ENCODE data around the gene PITPNC1. TPM values are rescaled to one million over a fixed set of nuclear protein-coding genes. Genes with fewer than 3 reads are reported as not detected.
"Not testable (repeated sequence)": the region's sequence is repeated elsewhere in the genome, so short reads cannot be mapped to it uniquely, and the experiment has no call there.

The PITPNC1 gene
- total RNA-seq, 1 experiment from 2014 or later = 23.1 TPM

- Histone ChIP-seq H3K27me3 (ENCODE audit: low read length) (no peaks in the 10 kb centered on the region), H3K4me1 (ENCODE audit: insufficient read depth, low read length) (peaks cover 31% of the 10 kb centered on the region), H3K9ac (ENCODE audit: low read length) (no peak overlapping the region), H3K27ac (ENCODE audit: low read length) (no peak overlapping the region), H3K9me3 (ENCODE audit: low read length) (no peaks in the 10 kb centered on the region), H2AFZ (ENCODE audit: low read length) (no peak overlapping the region), H3F3A (ENCODE audit: low read length, unreplicated experiment) (no peaks in the 10 kb centered on the region), H3K4me3 (ENCODE audit: low read length) (no peak overlapping the region), H3K79me2 (ENCODE audit: low read length) (no peaks in the 10 kb centered on the region), H3K9me2 (replicated peaks; ENCODE audit: low read length) (no peaks in the 10 kb centered on the region), H4K20me1 (ENCODE audit: low read length) (no peaks in the 10 kb centered on the region), H3K4me2 (ENCODE audit: low read length) (no peak overlapping the region), H3K36me3 (ENCODE audit: low read depth, low read length) (no peaks in the 10 kb centered on the region)
- BruUV-seq (replicated peaks) = no TSS peak
- TF ChIP-seq EZH2phosphoT487 (IDR thresholded peaks at IDR 0.05; ENCODE audit: borderline replicate concordance, low read length) (no peak), EZH2 (IDR thresholded peaks at IDR 0.05; ENCODE audit: low read length, unreplicated experiment) (no peak), CTCF (conservative IDR thresholded peaks at IDR 0.05; ENCODE audit: low read depth, low read length) (no peak)
- DNase-seq (no peak), ATAC-seq (no peak)
- ChIA-PET POLR2A (ENCODE audit: unreplicated experiment) (no interaction called here), CTCF (no interaction called here)
- intact Hi-C loops (cut with micrococcal nuclease) = no loop called here
Observed at GRCh38 chr17:67639979-67640378, 262.9 kb downstream of the PITPNC1 start.

- ATAC-seq (no peak), DNase-seq (no peak)
- intact Hi-C loops (cut with micrococcal nuclease) = no loop called here
- BruUV-seq (replicated peaks) = no TSS peak
- H3K36me3 ChIP-seq (ENCODE audit: low read depth, low read length) = no peaks in the 10 kb centered on the region
- CTCF ChIA-PET = no interaction called here
- no peaks in the 10 kb centered on the region for H3K9me2 ChIP-seq (replicated peaks; ENCODE audit: low read length)
- no peaks in the 10 kb centered on the region for H3F3A ChIP-seq (ENCODE audit: low read length, unreplicated experiment)
- H4K20me1 ChIP-seq (ENCODE audit: low read length) = no peaks in the 10 kb centered on the region
- no peak overlapping the region for H3K9ac ChIP-seq (ENCODE audit: low read length)
- H3K27ac ChIP-seq (ENCODE audit: low read length) = no peak overlapping the region
- no peak overlapping the region for H3K4me3 ChIP-seq (ENCODE audit: low read length)
- H3K9me3 ChIP-seq (ENCODE audit: low read length) = no peaks in the 10 kb centered on the region
- H3K4me2 ChIP-seq (ENCODE audit: low read length) = no peak overlapping the region
- no peaks in the 10 kb centered on the region for H3K79me2 ChIP-seq (ENCODE audit: low read length)
- TF ChIP-seq EZH2phosphoT487 (IDR thresholded peaks at IDR 0.05; ENCODE audit: borderline replicate concordance, low read length) (no peak), CTCF (conservative IDR thresholded peaks at IDR 0.05; ENCODE audit: low read depth, low read length) (no peak), EZH2 (IDR thresholded peaks at IDR 0.05; ENCODE audit: low read length, unreplicated experiment) (no peak)
- H3K4me1 ChIP-seq (ENCODE audit: insufficient read depth, low read length) = peaks cover 21% of the 10 kb centered on the region
- no peaks in the 10 kb centered on the region for H3K27me3 ChIP-seq (ENCODE audit: low read length)
- no peak overlapping the region for H2AFZ ChIP-seq (ENCODE audit: low read length)
- POLR2A ChIA-PET (ENCODE audit: unreplicated experiment) = no interaction called here
Observed at GRCh38 chr17:67642488-67642887, 265.4 kb downstream of the PITPNC1 start.

DNA sequence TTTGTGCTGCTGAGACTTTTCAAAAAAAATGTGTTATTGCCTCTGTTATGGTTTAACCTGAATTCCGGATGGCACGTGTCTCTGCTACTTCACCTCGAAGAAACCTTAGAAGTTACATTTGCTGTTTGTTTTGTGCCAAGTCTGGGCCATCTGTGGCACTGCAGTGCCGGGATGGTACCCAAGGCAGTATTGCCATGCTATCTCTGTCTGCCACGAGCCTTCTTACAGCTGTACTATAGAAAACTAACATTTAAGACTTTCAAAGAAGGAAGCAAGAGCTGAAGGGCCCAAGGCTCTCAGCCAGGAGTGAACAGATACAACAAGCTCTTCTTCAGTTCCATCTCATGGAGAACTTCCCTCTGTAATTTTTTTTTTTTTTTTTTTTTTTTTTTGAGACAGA is 267.0 kb downstream of the PITPNC1 start:
- no peaks in the 10 kb centered on the region for H4K20me1 ChIP-seq (ENCODE audit: low read length)
- H3K27me3 ChIP-seq (ENCODE audit: low read length) = no peaks in the 10 kb centered on the region
- ChIA-PET POLR2A (ENCODE audit: unreplicated experiment) (no interaction called here), CTCF (interaction anchor here (0.6 kb wide), 1 partner anchor 161 kb away, joined by 3 read pairs; no protein-coding TSS in a partner anchor)
- H3K36me3 ChIP-seq (ENCODE audit: low read depth, low read length) = no peaks in the 10 kb centered on the region
- H3K4me2 ChIP-seq (ENCODE audit: low read length) = no peak overlapping the region
- H3K9me2 ChIP-seq (replicated peaks; ENCODE audit: low read length) = no peaks in the 10 kb centered on the region
- H3K79me2 ChIP-seq (ENCODE audit: low read length) = no peaks in the 10 kb centered on the region
- no peak overlapping the region for H3K9ac ChIP-seq (ENCODE audit: low read length)
- no peak overlapping the region for H3K27ac ChIP-seq (ENCODE audit: low read length)
- ATAC-seq (no peak), DNase-seq (no peak)
- intact Hi-C loops (cut with micrococcal nuclease) = no loop called here
- no TSS peak for BruUV-seq (replicated peaks)
- H3F3A ChIP-seq (ENCODE audit: low read length, unreplicated experiment) = no peaks in the 10 kb centered on the region
- no peak overlapping the region for H2AFZ ChIP-seq (ENCODE audit: low read length)
- peaks cover 10% of the 10 kb centered on the region for H3K4me1 ChIP-seq (ENCODE audit: insufficient read depth, low read length)
- H3K9me3 ChIP-seq (ENCODE audit: low read length) = no peaks in the 10 kb centered on the region
- H3K4me3 ChIP-seq (ENCODE audit: low read length) = no peak overlapping the region
- TF ChIP-seq CTCF (conservative IDR thresholded peaks at IDR 0.05; ENCODE audit: low read depth, low read length) = no peak
- TF ChIP-seq EZH2phosphoT487 (IDR thresholded peaks at IDR 0.05; ENCODE audit: borderline replicate concordance, low read length) = no peak
- TF ChIP-seq EZH2 (IDR thresholded peaks at IDR 0.05; ENCODE audit: low read length, unreplicated experiment) = no peak

GRCh38 chr17:67645195-67645594 is 268.1 kb downstream of the PITPNC1 start:
- H3K4me3 ChIP-seq (ENCODE audit: low read length); H3K9me2 ChIP-seq (replicated peaks; ENCODE audit: low read length); DNase-seq; POLR2A ChIA-PET (ENCODE audit: unreplicated experiment); H4K20me1 ChIP-seq (ENCODE audit: low read length); H3K9me3 ChIP-seq (ENCODE audit: low read length); H3F3A ChIP-seq (ENCODE audit: low read length, unreplicated experiment); H3K4me2 ChIP-seq (ENCODE audit: low read length); BruUV-seq (replicated peaks); H3K9ac ChIP-seq (ENCODE audit: low read length); ATAC-seq; H3K27ac ChIP-seq (ENCODE audit: low read length); H2AFZ ChIP-seq (ENCODE audit: low read length); H3K36me3 ChIP-seq (ENCODE audit: low read depth, low read length); H3K79me2 ChIP-seq (ENCODE audit: low read length); H3K27me3 ChIP-seq (ENCODE audit: low read length): not testable (repeated sequence)
- CTCF ChIA-PET = interaction anchor here (0.7 kb wide), 1 partner anchor 13 kb away, joined by 7 read pairs; no protein-coding TSS in a partner anchor
- H3K4me1 ChIP-seq (ENCODE audit: insufficient read depth, low read length) = peaks cover 13% of the 10 kb centered on the region
- intact Hi-C loops (cut with micrococcal nuclease) = loop anchor here (5.0 kb wide), 1 partner anchor 42 kb away; no protein-coding TSS in a partner anchor

Data from PC-3 (cell line).